Liver (tissue), 9 donors: Measurements from ENCODE around the gene RTP5. TPM values are rescaled to one million over a fixed set of nuclear protein-coding genes. Genes with fewer than 3 reads are reported as not detected.

ENCODE experiments used
- DNase-seq: peaks from one replicate; pipeline ENCODE4 v3.0.0-alpha.2; 2017; ENCODE audit warnings: low spot score
- H3K27ac ChIP-seq, 2 donors: one replicate each; pipeline ENCODE4 v1.7.0; 2013; ENCODE audit warnings: inconsistent platforms in 2 of 2, low read length in 2 of 2, control low read depth in 1 of 2, low read depth in 1 of 2, mild to moderate bottlenecking in 1 of 2
- H3K27me3 ChIP-seq, 4 donors: one replicate each; pipeline versions ENCODE4 v1.6.1 to v1.7.0; 2013; ENCODE audit warnings: low read length in 3 of 4, inconsistent platforms in 1 of 4, mild to moderate bottlenecking in 1 of 4, moderate library complexity in 1 of 4; ENCODE audit not compliant: control insufficient read depth in 4 of 4, insufficient read depth in 4 of 4
- H3K36me3 ChIP-seq, 4 donors: one replicate each; pipeline versions ENCODE4 v1.6.1 to v1.7.0; 2013; ENCODE audit warnings: low read length in 3 of 4, mild to moderate bottlenecking in 3 of 4, low read depth in 1 of 4, moderate library complexity in 1 of 4; ENCODE audit not compliant: control insufficient read depth in 4 of 4, insufficient read depth in 3 of 4
- H3K4me1 ChIP-seq, 4 donors: one replicate each; pipeline versions ENCODE4 v1.6.1 to v1.7.0; 2013; ENCODE audit warnings: low read length in 3 of 4, mild to moderate bottlenecking in 3 of 4, moderate library complexity in 1 of 4; ENCODE audit not compliant: control insufficient read depth in 4 of 4, insufficient read depth in 4 of 4
- H3K4me3 ChIP-seq, 3 donors: one replicate each; pipeline versions ENCODE4 v1.6.1 to v1.7.0; 2013; ENCODE audit warnings: low read length in 3 of 3, control low read depth in 1 of 3, low read depth in 1 of 3, mild to moderate bottlenecking in 1 of 3
- H3K9ac ChIP-seq, 2 donors: one replicate each; pipeline ENCODE4 v1.7.0; 2013; ENCODE audit warnings: low read length in 2 of 2, mild to moderate bottlenecking in 2 of 2, moderate library complexity in 2 of 2, control low read depth in 1 of 2, low read depth in 1 of 2
- H3K9me3 ChIP-seq, 4 donors: one replicate each; pipeline versions ENCODE4 v1.6.1 to v1.7.0; 2013; ENCODE audit warnings: low read length in 3 of 4; ENCODE audit not compliant: control insufficient read depth in 4 of 4
- ATF3 ChIP-seq: IDR thresholded peaks from 2 replicates; pipeline ENCODE4 v1.6.1; 2016; ENCODE audit warnings: antibody characterized with exemption
- CTCF ChIP-seq: fragments of 150-350 bp; IDR thresholded peaks from 2 replicates; pipeline ENCODE4 v1.5.1; 2017; ENCODE audit warnings: improper control_type of control experiment, low read depth, low read length; ENCODE audit not compliant: missing input control
- EGR1 ChIP-seq, 2 donors: IDR thresholded peaks; 2 replicates each; pipeline ENCODE4 v1.6.1; 2016 to 2018; ENCODE audit warnings: antibody characterized with exemption in 2 of 2, low read depth in 2 of 2
- FOXA1 ChIP-seq: IDR thresholded peaks from 2 replicates; pipeline ENCODE4 v1.6.1; 2016; ENCODE audit warnings: antibody characterized with exemption
- FOXA2 ChIP-seq: IDR thresholded peaks from 2 replicates; pipeline ENCODE4 v1.6.1; 2016; ENCODE audit warnings: antibody characterized with exemption
- GABPA ChIP-seq, 2 donors: IDR thresholded peaks in 1 of 2; conservative IDR thresholded peaks in 1 of 2; 2 replicates each; pipeline ENCODE4 v1.6.1; 2016; ENCODE audit warnings: antibody characterized with exemption in 2 of 2, mild to moderate bottlenecking in 1 of 2, moderate library complexity in 1 of 2
- HNF4A ChIP-seq, 2 donors: conservative IDR thresholded peaks; 2 replicates each; pipeline ENCODE4 v1.6.1; 2016; ENCODE audit warnings: antibody characterized with exemption in 2 of 2, mild to moderate bottlenecking in 2 of 2
- HNF4G ChIP-seq: IDR thresholded peaks from 2 replicates; pipeline ENCODE4 v1.6.1; 2016; ENCODE audit warnings: antibody characterized with exemption
- JUND ChIP-seq, 2 donors: IDR thresholded peaks; 2 replicates each; pipeline ENCODE4 v1.6.1; 2016; ENCODE audit warnings: antibody characterized with exemption in 2 of 2
- MAX ChIP-seq: IDR thresholded peaks from 2 replicates; pipeline ENCODE4 v1.6.1; 2016; ENCODE audit warnings: antibody characterized with exemption
- NR2F2 ChIP-seq: IDR thresholded peaks from 2 replicates; pipeline ENCODE4 v1.6.1; 2016; ENCODE audit warnings: antibody characterized with exemption
- RAD21 ChIP-seq, 2 donors: IDR thresholded peaks; 2 replicates each; pipeline ENCODE4 v1.6.1; 2016; ENCODE audit warnings: antibody characterized with exemption in 2 of 2, mild to moderate bottlenecking in 2 of 2
- REST ChIP-seq: IDR thresholded peaks from 2 replicates; pipeline ENCODE4 v1.6.1; 2016; ENCODE audit warnings: antibody characterized with exemption, mild to moderate bottlenecking
- RXRA ChIP-seq, 2 donors: IDR thresholded peaks; 2 replicates each; pipeline ENCODE4 v1.6.1; 2017 to 2018; ENCODE audit warnings: antibody characterized with exemption in 2 of 2, mild to moderate bottlenecking in 1 of 2
- SP1 ChIP-seq: IDR thresholded peaks from 2 replicates; pipeline ENCODE4 v1.6.1; 2018; ENCODE audit warnings: antibody characterized with exemption, mild to moderate bottlenecking
- TAF1 ChIP-seq: conservative IDR thresholded peaks from 2 replicates; pipeline ENCODE4 v1.6.1; 2016; ENCODE audit warnings: antibody characterized with exemption, mild to moderate bottlenecking
- YY1 ChIP-seq: IDR thresholded peaks from 2 replicates; pipeline ENCODE4 v1.6.1; 2016; ENCODE audit warnings: antibody characterized with exemption, mild to moderate bottlenecking
- ZBTB33 ChIP-seq: IDR thresholded peaks from 2 replicates; pipeline ENCODE4 v1.6.1; 2016; ENCODE audit warnings: antibody characterized with exemption
- whole genome bisulfite sequencing: extraction: QIAGEN DNeasy Blood & Tissue Kit; methylation state at CpG from one replicate; pipeline ENCODE4 v1.1.7; 2013; 5-methylcytosine and 5-hydroxymethylcytosine counted together
- polyA plus RNA-seq, 2 donors: library from polyadenylated mRNA; stranded (reverse) in 1 of 2; unstranded in 1 of 2; fragments of 200-250 nt in 1 of 2; fragments of >200 nt in 1 of 2; fragmentation: Nextera tagmentation in 1 of 2; extraction: Ambion mirVana in 1 of 2; gene quantifications; one replicate each; pipeline versions ENCODE4 v1.2.1 to v1.2.3, GENCODE V29; 2013 to 2015
- total RNA-seq, 2 donors: library from RNA; depleted of rRNA; stranded (reverse); fragments of >200 nt; gene quantifications; one replicate each; pipeline ENCODE4 v1.2.3, GENCODE V29; 2014
- donor health status: healthy.
- donor health status: healthy.
- donor health status: healthy.
- donor health status: healthy.
- donor health status: healthy.

Gene RTP5
- total and polyA plus RNA-seq, 4 donors: under 0.01 to 0.03 TPM; not detected in 2

GRCh38 chr2:241901500-241902351, 32.2 kb downstream of the RTP5 start (continued):
- no peak for TF ChIP-seq ZBTB33
- no peak for TF ChIP-seq GABPA (IDR thresholded peaks at IDR 0.05 in 1 of 2, conservative IDR thresholded peaks at IDR 0.05 in 1 of 2)
- TF ChIP-seq FOXA2: no peak
- TF ChIP-seq HNF4A (conservative IDR thresholded peaks at IDR 0.05): no peak
- TF ChIP-seq SP1: no peak
- no peak for TF ChIP-seq CTCF
- TF ChIP-seq RAD21 (IDR thresholded peaks at IDR 0.05): no peak
- TF ChIP-seq HNF4G: no peak
- no peak for TF ChIP-seq JUND (IDR thresholded peaks at IDR 0.05)
- no peak for TF ChIP-seq ATF3

GRCh38 chr2:241902357-241902991, 32.9 kb downstream of the RTP5 start:
- DNase-seq: peak; percentile 19
- Histone ChIP-seq H3K27me3 (no peaks in the 10 kb centered on the region), H3K4me1 (peaks cover 0 to 6% (median 4%) of the 10 kb centered on the region in 4 donors), H3K36me3 (no peaks in the 10 kb centered on the region), H3K4me3 (no peak overlapping the region), H3K27ac (no peak overlapping the region), H3K9me3 (no peaks in the 10 kb centered on the region), H3K9ac (no peak overlapping the region)
- TF ChIP-seq SP1 (no peak), TAF1 (no peak), GABPA (IDR thresholded peaks at IDR 0.05 in 1 of 2, conservative IDR thresholded peaks at IDR 0.05 in 1 of 2) (no peak), HNF4A (conservative IDR thresholded peaks at IDR 0.05) (no peak), ZBTB33 (no peak), MAX (no peak), EGR1 (IDR thresholded peaks at IDR 0.05; ENCODE audit: low read depth in 2 of 2) (no peak), NR2F2 (no peak), REST (no peak), YY1 (no peak), CTCF (no peak), FOXA1 (no peak), ATF3 (no peak), JUND (IDR thresholded peaks at IDR 0.05) (no peak), RXRA (IDR thresholded peaks at IDR 0.05) (no peak), HNF4G (no peak), FOXA2 (no peak), RAD21 (IDR thresholded peaks at IDR 0.05) (no peak)
- WGBS: 88% methylated on average over 48 of the region's 48 CpGs
